ENCODE data around the gene PFN2.
"Not testable (repeated sequence)": the region's sequence is repeated elsewhere in the genome, so short reads cannot be mapped to it uniquely, and the experiment has no call there.

Gene PFN2

GRCh38 chr3:149967086-149967685 is 3.5 kb downstream of the PFN2 start:
- no peak for DNase-seq

- no peak for DNase-seq
Observed at GRCh38 chr3:149965278-149965677, 5.4 kb downstream of the PFN2 start.

GRCh38 chr3:149964291-149964690 is 6.4 kb downstream of the PFN2 start:
- DNase-seq, result no peak

GRCh38 chr3:149963485-149963884 is 7.2 kb downstream of the PFN2 start:
- no peak for DNase-seq

GRCh38 chr3:149959443-149959842 is 11.3 kb downstream of the PFN2 start:
- DNase-seq, result no peak

GRCh38 chr3:149958171-149958796 is 12.4 kb downstream of the PFN2 start:
- no peak for DNase-seq

GRCh38 chr3:149957361-149958125 is 13.2 kb downstream of the PFN2 start:
- no peak for DNase-seq

GRCh38 chr3:149955449-149955848 is 15.2 kb downstream of the PFN2 start:
- no peak for DNase-seq

- DNase-seq, result no peak
Observed at GRCh38 chr3:149954812-149955211, 15.9 kb downstream of the PFN2 start.

GRCh38 chr3:149949181-149949580 is 21.5 kb downstream of the PFN2 start:
- no peak for DNase-seq

GRCh38 chr3:149947231-149947630 is 23.5 kb downstream of the PFN2 start:
- DNase-seq, result no peak

- DNase-seq, result not testable (repeated sequence)
Observed at GRCh38 chr3:149943966-149944365, 26.7 kb downstream of the PFN2 start.

- DNase-seq, result no peak
Observed at GRCh38 chr3:149942409-149942808, 28.3 kb downstream of the PFN2 start.

- no peak for DNase-seq
Observed at GRCh38 chr3:149941946-149942345, 28.7 kb downstream of the PFN2 start.

GRCh38 chr3:149941186-149941585 is 29.5 kb downstream of the PFN2 start:
- DNase-seq, result no peak

- DNase-seq, result not testable (repeated sequence)
Observed at GRCh38 chr3:149938392-149939055, 32.2 kb downstream of the PFN2 start.

- peak; percentile 74 for DNase-seq
Observed at GRCh38 chr3:149936812-149937230, 33.9 kb downstream of the PFN2 start.

GRCh38 chr3:149934524-149934923 is 36.2 kb downstream of the PFN2 start:
- DNase-seq, result no peak

- DNase-seq, result no peak
Observed at GRCh38 chr3:149933858-149934257, 36.8 kb downstream of the PFN2 start.

- DNase-seq, result no peak
Observed at GRCh38 chr3:149933008-149933407, 37.7 kb downstream of the PFN2 start.

- DNase-seq, result no peak
Observed at GRCh38 chr3:149920119-149920518, 50.6 kb downstream of the PFN2 start.

- no peak for DNase-seq
Observed at GRCh38 chr3:149919509-149919908, 51.2 kb downstream of the PFN2 start.

GRCh38 chr3:149917124-149917667 is 53.5 kb downstream of the PFN2 start:
- DNase-seq, result no peak
